ENCODE measurements around the gene INTS11. TPM values are rescaled to one million over a fixed set of nuclear protein-coding genes. Genes with fewer than 3 reads are reported as not detected.

Gene INTS11
- total and polyA plus RNA-seq, 2 of the 8 experiments (the other 6 are each of a cell fraction or from before 2014, with no cell fraction given), result 113 to 243 TPM

DNA sequence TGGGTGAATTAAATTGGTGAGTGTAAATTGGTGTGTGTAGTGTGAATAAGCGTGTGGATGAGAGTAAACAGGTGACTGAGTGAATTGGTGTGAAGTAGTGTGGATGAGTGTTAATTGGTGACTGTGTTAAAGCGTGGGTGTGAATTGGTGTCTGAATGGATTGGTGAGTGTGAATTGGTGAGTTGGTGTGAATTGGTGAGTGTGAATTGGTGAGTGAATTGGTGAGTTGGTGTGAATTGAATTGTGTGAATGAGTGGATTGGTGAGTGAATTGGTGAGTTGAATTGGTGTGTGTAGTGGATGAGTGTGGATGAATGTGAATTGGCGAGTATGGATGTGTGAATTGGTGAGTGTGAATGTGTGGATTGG lies 42.2 kb upstream of the INTS11 start:
- H3K79me2 ChIP-seq (ENCODE audit: control insufficient read depth in 1 of 2, insufficient read depth in 2 of 2, low read length in 2 of 2), result no peaks in the 10 kb centered on the region

More for the DNA sequence above, 42.2 kb upstream of the INTS11 start:
- H3K36me3 ChIP-seq (ENCODE audit: control insufficient read depth in 2 of 4, insufficient read depth in 4 of 4, low read length in 3 of 4), result no peaks in the 10 kb centered on the region; a peak in 1 of 8 replicates
- H4K91ac ChIP-seq (replicated peaks; ENCODE audit: insufficient read length, low read length), result no peak overlapping the region
- DNase-seq (ENCODE audit: low read depth in 1 of 2, low spot score in 2 of 2) (no peak), FAIRE-seq (no peak)
- H2BK120ac ChIP-seq (replicated peaks; ENCODE audit: low read depth, low read length), result no peak overlapping the region
- H3K23me2 ChIP-seq (ENCODE audit: low read depth, low read length), result peaks cover 17% of the 10 kb centered on the region; the same call in 1 of the 2 replicates
- H3K14ac ChIP-seq (ENCODE audit: insufficient read length), result no peak overlapping the region
- no peak overlapping the region for H2BK12ac ChIP-seq (ENCODE audit: low read depth, low read length)
- no peak overlapping the region for H3K4me3 ChIP-seq (ENCODE audit: extremely low read depth in 1 of 4, insufficient read depth in 2 of 4, low read depth in 3 of 4, low read length in 4 of 4)
- POLR2A ChIA-PET (ENCODE audit: partially characterized antibody), result no interaction called here
- no peak overlapping the region for H2BK15ac ChIP-seq (ENCODE audit: low read length)
- WGBS, 2 experiments (ENCODE audit: extremely low coverage in 1 of 2, insufficient coverage in 1 of 2, insufficient read length in 1 of 2, insufficient replicate concordance in 2 of 2, low coverage in 1 of 2, low lambda C conversion rate in 2 of 2, missing lambda C conversion rate in 1 of 2), result 87 to 100% methylated on average over 3 of the region's 3 CpGs
- H4K20me1 ChIP-seq (replicated peaks in 1 of 2; ENCODE audit: control insufficient read depth in 1 of 2, insufficient read depth in 2 of 2, low read length in 2 of 2), result peaks cover 0 to 9% of the 10 kb centered on the region in 2 experiments
- H3K27me3 ChIP-seq (replicated peaks in 1 of 4; ENCODE audit: control insufficient read depth in 3 of 4, extremely low read depth in 1 of 4, insufficient read depth in 3 of 4, low read length in 3 of 4), result no peaks in the 10 kb centered on the region; a peak in 1 of 7 replicates
- peak overlapping the region; percentile 82; the same call in 1 of the 2 replicates for H2AK5ac ChIP-seq (ENCODE audit: low read depth, low read length)
- no peak overlapping the region for H2BK5ac ChIP-seq (ENCODE audit: low read depth, low read length)
- peak overlapping the region; percentile 94 for H3K56ac ChIP-seq (replicated peaks; ENCODE audit: insufficient read length, low read depth, low read length)
- no peak overlapping the region for H4K5ac ChIP-seq (ENCODE audit: insufficient read length, low read depth, low read length)
- no peak overlapping the region for H2BK20ac ChIP-seq (ENCODE audit: low read length)
- no peak overlapping the region for H3K18ac ChIP-seq (ENCODE audit: extremely low read depth, low read length)
- no peak overlapping the region for H3K27ac ChIP-seq (ENCODE audit: low read depth, low read length)
- H3K4me2 ChIP-seq (ENCODE audit: insufficient read depth in 1 of 2, low read depth in 2 of 2, low read length in 2 of 2), result no peak overlapping the region
- no peaks in the 10 kb centered on the region for H3K79me1 ChIP-seq (ENCODE audit: low read depth, low read length)
- CTCF ChIA-PET (ENCODE audit: partially characterized antibody), result no interaction called here
- H4K8ac ChIP-seq (ENCODE audit: extremely low read depth, insufficient read depth, low read length), result no peak overlapping the region
- no peak overlapping the region for H2AFZ ChIP-seq (ENCODE audit: low read length)
- H3K4me1 ChIP-seq (replicated peaks in 1 of 4; ENCODE audit: control insufficient read depth in 3 of 4, insufficient read depth in 4 of 4, low read length in 3 of 4), result peaks cover 0 to 6% (median 3%) of the 10 kb centered on the region in 4 experiments; a peak in 5 of 7 replicates
- no peak overlapping the region; a peak in 1 of 7 replicates for H3K9ac ChIP-seq (replicated peaks in 1 of 4; ENCODE audit: extremely low read depth in 1 of 4, low read depth in 3 of 4, low read length in 3 of 4)
- no peak overlapping the region for H3K23ac ChIP-seq (ENCODE audit: insufficient read length)
- TF ChIP-seq TCF12 (IDR thresholded peaks at IDR 0.05; ENCODE audit: low read depth, low read length) (no peak), CBX5 (IDR thresholded peaks at IDR 0.05; ENCODE audit: low read depth, low read length) (0 out of 2 replicates have a peak, but pooled peaks have one; percentile 42), BACH1 (IDR thresholded peaks at IDR 0.05; ENCODE audit: low read length) (peak; percentile 80; the same call in 1 of the 2 replicates), ASH2L (IDR thresholded peaks at IDR 0.05; ENCODE audit: low read length) (no peak)
- H3K9me3 ChIP-seq (ENCODE audit: insufficient read depth in 2 of 2, low read depth in 1 of 2, low read length in 1 of 2), result peaks cover 12 to 18% of the 10 kb centered on the region in 2 experiments; a peak in 3 of 4 replicates
- no peak overlapping the region for H3K4ac ChIP-seq (replicated peaks; ENCODE audit: insufficient read length, low read depth, low read length)

Data from H1 (cell line).